Measurements from ENCODE around the gene SLC25A10. TPM values are rescaled to one million over a fixed set of nuclear protein-coding genes. Genes with fewer than 3 reads are reported as not detected.

The SLC25A10 gene
- polyA plus RNA-seq, 1 donor from 2014 or later = 8.7 TPM

DNA sequence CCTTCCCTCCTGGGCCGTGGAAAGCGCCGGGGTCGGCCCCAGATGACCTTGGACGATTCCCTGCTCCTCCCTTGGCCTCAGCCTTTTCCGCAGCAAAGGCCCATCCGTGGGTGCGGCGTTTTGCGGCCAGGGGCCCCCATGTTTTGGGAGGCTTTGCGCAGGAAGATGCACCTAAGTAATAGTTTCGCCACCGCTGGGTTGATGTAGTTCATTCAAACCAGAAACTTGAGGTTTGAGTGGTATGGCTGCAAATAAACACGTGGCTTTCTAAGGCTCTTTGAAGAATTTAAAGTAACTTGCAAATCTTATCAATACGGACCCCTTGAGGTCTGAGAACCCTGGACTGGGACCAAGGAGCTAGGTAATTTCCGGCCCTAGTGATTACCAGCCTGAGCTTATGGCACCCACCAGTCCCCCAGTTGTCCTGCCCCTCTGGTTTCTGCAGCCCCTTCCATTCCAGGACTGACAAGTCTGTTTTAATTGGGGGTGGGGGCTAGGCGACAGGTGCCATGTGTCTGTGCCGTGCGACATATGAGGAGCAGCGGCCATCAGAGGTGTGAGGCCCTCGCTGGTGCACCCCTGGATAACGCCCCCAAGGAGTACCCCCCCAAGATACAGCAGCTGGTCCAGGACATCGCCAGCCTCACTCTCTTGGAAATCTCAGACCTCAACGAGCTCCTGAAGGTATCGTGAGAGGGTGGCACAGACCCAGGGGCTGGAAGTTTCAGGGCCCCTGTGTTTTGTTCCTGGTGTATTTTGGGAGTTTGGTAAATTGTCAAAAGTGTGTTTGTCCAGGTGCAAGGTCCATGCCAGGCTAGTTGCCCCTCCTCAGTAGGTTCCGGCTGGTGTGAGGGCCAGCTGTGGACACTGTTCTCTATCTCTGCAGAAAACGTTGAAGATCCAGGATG, 8.1 kb upstream of the SLC25A10 start:
- no peaks in the 10 kb centered on the region for H3K36me3 ChIP-seq (ENCODE audit: insufficient read depth, low read length)

DNA sequence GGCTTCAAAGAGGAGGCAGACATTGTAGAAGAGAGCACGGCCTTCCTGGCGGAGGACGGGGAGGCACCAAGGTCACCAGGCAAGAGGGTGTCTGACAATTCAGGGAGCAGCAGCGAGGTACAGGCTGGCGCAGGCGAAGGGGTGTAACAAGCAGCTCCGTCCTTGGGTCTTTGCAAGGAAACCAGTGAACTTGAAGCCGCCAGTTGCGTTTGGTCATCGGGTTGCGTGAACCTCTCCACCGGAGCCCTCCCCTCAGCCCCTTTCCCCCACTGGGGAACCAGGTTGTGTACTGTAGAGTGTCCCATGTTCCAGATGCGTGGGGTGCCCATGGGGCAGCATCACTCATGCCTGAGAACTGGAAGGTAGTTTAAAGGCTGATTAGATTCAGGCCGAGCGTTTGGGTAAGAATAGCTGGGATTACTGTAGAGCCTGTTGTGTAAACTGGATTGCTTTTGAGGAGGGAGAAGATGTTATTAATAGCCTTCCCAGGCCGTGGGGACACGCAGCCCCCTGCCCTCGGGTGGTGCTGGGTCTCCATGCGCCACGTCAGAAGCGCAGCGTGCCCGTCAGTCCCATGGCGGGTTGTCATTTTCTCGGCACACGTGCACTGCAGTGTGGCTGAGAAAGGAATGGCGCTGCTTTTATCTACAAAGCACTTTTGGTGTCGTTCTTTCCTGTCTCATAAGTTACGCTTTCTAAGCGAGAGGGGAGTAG, 6.4 kb upstream of the SLC25A10 start:
- Histone ChIP-seq H4K20me1 (ENCODE audit: insufficient read depth) (no peaks in the 10 kb centered on the region), H3K4me3 (ENCODE audit: low read length) (no peak overlapping the region), H3K4me2 (ENCODE audit: low read length) (no peak overlapping the region), H3K9ac (ENCODE audit: low read length) (no peak overlapping the region), H3K36me3 (ENCODE audit: insufficient read depth, low read length) (no peaks in the 10 kb centered on the region), H3K27ac (ENCODE audit: low read length) (no peak overlapping the region), H3K9me3 (ENCODE audit: low read length) (no peaks in the 10 kb centered on the region), H3K9me2 (ENCODE audit: insufficient read depth, low read length) (no peaks in the 10 kb centered on the region), H2AFZ (ENCODE audit: low read depth, low read length) (no peak overlapping the region), H3F3A (ENCODE audit: insufficient read depth, low read length, poor library complexity, severe bottlenecking) (no peaks in the 10 kb centered on the region), H3K27me3 (ENCODE audit: insufficient read depth, low read depth, low read length) (peaks cover 2% of the 10 kb centered on the region), H3K79me2 (replicated peaks; ENCODE audit: insufficient read depth, low read length) (peaks cover 25% of the 10 kb centered on the region)
- TF ChIP-seq, protein P1, sequence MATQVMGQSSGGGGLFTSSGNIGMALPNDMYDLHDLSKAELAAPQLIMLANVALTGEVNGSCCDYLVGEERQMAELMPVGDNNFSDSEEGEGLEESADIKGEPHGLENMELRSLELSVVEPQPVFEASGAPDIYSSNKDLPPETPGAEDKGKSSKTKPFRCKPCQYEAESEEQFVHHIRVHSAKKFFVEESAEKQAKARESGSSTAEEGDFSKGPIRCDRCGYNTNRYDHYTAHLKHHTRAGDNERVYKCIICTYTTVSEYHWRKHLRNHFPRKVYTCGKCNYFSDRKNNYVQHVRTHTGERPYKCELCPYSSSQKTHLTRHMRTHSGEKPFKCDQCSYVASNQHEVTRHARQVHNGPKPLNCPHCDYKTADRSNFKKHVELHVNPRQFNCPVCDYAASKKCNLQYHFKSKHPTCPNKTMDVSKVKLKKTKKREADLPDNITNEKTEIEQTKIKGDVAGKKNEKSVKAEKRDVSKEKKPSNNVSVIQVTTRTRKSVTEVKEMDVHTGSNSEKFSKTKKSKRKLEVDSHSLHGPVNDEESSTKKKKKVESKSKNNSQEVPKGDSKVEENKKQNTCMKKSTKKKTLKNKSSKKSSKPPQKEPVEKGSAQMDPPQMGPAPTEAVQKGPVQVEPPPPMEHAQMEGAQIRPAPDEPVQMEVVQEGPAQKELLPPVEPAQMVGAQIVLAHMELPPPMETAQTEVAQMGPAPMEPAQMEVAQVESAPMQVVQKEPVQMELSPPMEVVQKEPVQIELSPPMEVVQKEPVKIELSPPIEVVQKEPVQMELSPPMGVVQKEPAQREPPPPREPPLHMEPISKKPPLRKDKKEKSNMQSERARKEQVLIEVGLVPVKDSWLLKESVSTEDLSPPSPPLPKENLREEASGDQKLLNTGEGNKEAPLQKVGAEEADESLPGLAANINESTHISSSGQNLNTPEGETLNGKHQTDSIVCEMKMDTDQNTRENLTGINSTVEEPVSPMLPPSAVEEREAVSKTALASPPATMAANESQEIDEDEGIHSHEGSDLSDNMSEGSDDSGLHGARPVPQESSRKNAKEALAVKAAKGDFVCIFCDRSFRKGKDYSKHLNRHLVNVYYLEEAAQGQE (IDR thresholded peaks at IDR 0.05; ENCODE audit: borderline replicate concordance) = no peak
- TF ChIP-seq EZH2 (IDR thresholded peaks at IDR 0.05; ENCODE audit: borderline replicate concordance, insufficient read depth, low read length, poor library complexity, severe bottlenecking) = no peak
- TF ChIP-seq TAF1 (IDR thresholded peaks at IDR 0.05; ENCODE audit: low read depth) = no peak
- TF ChIP-seq POLR2AphosphoS5 (IDR thresholded peaks at IDR 0.05) = no peak
- no peak for TF ChIP-seq EP300 (conservative IDR thresholded peaks at IDR 0.05; ENCODE audit: poor library complexity, severe bottlenecking)
- TF ChIP-seq RAD21 (conservative IDR thresholded peaks at IDR 0.05) = no peak
- TF ChIP-seq MXI1 (conservative IDR thresholded peaks at IDR 0.05; ENCODE audit: poor library complexity, severe bottlenecking) = no peak
- TF ChIP-seq SMC3 (conservative IDR thresholded peaks at IDR 0.05; ENCODE audit: poor library complexity) = no peak
- TF ChIP-seq CTCF (IDR thresholded peaks at IDR 0.05; ENCODE audit: poor library complexity, severe bottlenecking) = no peak

More for the DNA sequence above, 8.1 kb upstream of the SLC25A10 start:
- peak overlapping the region; percentile 80 for H3K27ac ChIP-seq (ENCODE audit: low read length)
- peak overlapping the region; percentile 94 for H3K9ac ChIP-seq (ENCODE audit: low read length)
- H2AFZ ChIP-seq (ENCODE audit: low read depth, low read length) = peak overlapping the region; percentile 27
- no peaks in the 10 kb centered on the region for H3K9me3 ChIP-seq (ENCODE audit: low read length)
- peaks cover 25% of the 10 kb centered on the region for H3K79me2 ChIP-seq (replicated peaks; ENCODE audit: insufficient read depth, low read length)
- peak overlapping the region; percentile 96 for H3K4me3 ChIP-seq (ENCODE audit: low read length)
- no peaks in the 10 kb centered on the region for H3K9me2 ChIP-seq (ENCODE audit: insufficient read depth, low read length)
- no peaks in the 10 kb centered on the region for H3F3A ChIP-seq (ENCODE audit: insufficient read depth, low read length, poor library complexity, severe bottlenecking)
- peak overlapping the region; percentile 92 for H3K4me2 ChIP-seq (ENCODE audit: low read length)
- H3K27me3 ChIP-seq (ENCODE audit: insufficient read depth, low read depth, low read length) = no peaks in the 10 kb centered on the region
- TF ChIP-seq MXI1 (conservative IDR thresholded peaks at IDR 0.05; ENCODE audit: poor library complexity, severe bottlenecking) = peak; percentile 5
- TF ChIP-seq RAD21 (conservative IDR thresholded peaks at IDR 0.05) = no peak
- H4K20me1 ChIP-seq (ENCODE audit: insufficient read depth) = no peaks in the 10 kb centered on the region

Data from neural cell (in vitro differentiated cells).